ENCODE data around the gene TEX11.

GRCh38 chrX:70635227-70635626, 273.3 kb downstream of the TEX11 start:
- TF ChIP-seq CTCF (IDR thresholded peaks at IDR 0.05; ENCODE audit: low read length) (no peak), EZH2 (optimal IDR thresholded peaks at IDR 0.05; ENCODE audit: low read depth, low read length) (no peak), EZH2phosphoT487 (IDR thresholded peaks at IDR 0.05; ENCODE audit: low read length) (no peak)

Measured in MM.1S (cell line).